HCT116 (cell line): ENCODE measurements around the gene ZDHHC14. TPM values are rescaled to one million over a fixed set of nuclear protein-coding genes. Genes with fewer than 3 reads are reported as not detected.

Source experiments
- ATAC-seq: fragments of 200-7000 bp; cut with Tn5 transposase; 2 replicates; pipeline ENCODE4 v1.9.1; 2020; ENCODE audit warnings: mild to moderate bottlenecking, moderate library complexity
- BruUV-seq: library from RNA; stranded (reverse); fragments of 400-500 nt; replicated peaks from 2 replicates; lab custom pipeline; 2021; lab: Mats Ljungman, UMichigan
- CTCF ChIA-PET: fragments of 300-600 bp; sonication (Branson Sonifier 250); formaldehyde crosslinking; loops from one replicate; lab custom pipeline; 2021; ENCODE audit warnings: antibody characterized with exemption; lab: Charles Lee
- POLR2A ChIA-PET: fragments of 300-600, 350-600 bp; sonication (Branson Sonifier 250); formaldehyde crosslinking; loops from one replicate; lab custom pipeline; 2021; ENCODE audit warnings: antibody characterized with exemption; lab: Charles Lee
- RAD21 ChIA-PET, 2 experiments: fragments of 300-600 bp; sonication (Branson Sonifier 250); formaldehyde crosslinking; loops; one replicate each; lab custom pipeline; 2023; ENCODE audit warnings: low total read pairs in 2 of 2; ENCODE audit not compliant: uncharacterized antibody in 2 of 2, unreplicated experiment in 2 of 2, low non-redundant PET in 1 of 2; lab: Charles Lee
- DNase-seq: peaks from one replicate; pipeline ENCODE4 v3.0.0-alpha.2; 2010; ENCODE audit warnings: low read depth, low spot score
- H2AFZ ChIP-seq: fragments of 200-600 bp; shearing (Covaris generic), sonication (generic); 2 replicates; pipeline ENCODE4 v1.6.1; 2017; ENCODE audit warnings: low read depth, mixed run types, mixed read lengths, antibody characterized with exemption, low read length; ENCODE audit not compliant: poor library complexity, severe bottlenecking
- H3K27ac ChIP-seq: 2 replicates; pipeline ENCODE4 v1.5.1; 2012; ENCODE audit warnings: low read depth, low read length
- H3K27me3 ChIP-seq: fragments of 200-600 bp; sonication (generic); 2 replicates; pipeline ENCODE4 v1.6.1; 2016; ENCODE audit warnings: mixed run types, low read length, mixed read lengths; ENCODE audit not compliant: insufficient read depth
- H3K36me3 ChIP-seq, 2 experiments: fragments of 200-500 bp in 1 of 2; fragments of 200-600 bp in 1 of 2; sonication (Bioruptor generic) in 1 of 2; sonication (generic) in 1 of 2; 2 replicates each; pipeline versions ENCODE4 v1.5.1 to v1.6.1; 2014 to 2016; ENCODE audit warnings: low read length in 2 of 2, inconsistent platforms in 1 of 2, mixed read lengths in 1 of 2, mixed run types in 1 of 2; ENCODE audit not compliant: insufficient read depth in 2 of 2, control insufficient read depth in 1 of 2
- H3K4me1 ChIP-seq, 2 experiments: fragments of 200-600 bp in 1 of 2; sonication (generic) in 1 of 2; 2 replicates each; pipeline versions ENCODE4 v1.5.1 to v1.6.1; 2012 to 2017; ENCODE audit warnings: low read length in 2 of 2, inconsistent platforms in 1 of 2, mild to moderate bottlenecking in 1 of 2, mixed read lengths in 1 of 2, mixed run types in 1 of 2, moderate library complexity in 1 of 2; ENCODE audit not compliant: insufficient read depth in 2 of 2, control insufficient read depth in 1 of 2
- H3K4me2 ChIP-seq: fragments of 200-600 bp; sonication (generic); 2 replicates; pipeline ENCODE4 v1.6.1; 2017; ENCODE audit warnings: mixed run types, low read length, mixed read lengths
- H3K4me3 ChIP-seq, 2 experiments: fragments of 200-600 bp in 1 of 2; sonication (generic) in 1 of 2; replicated peaks in 1 of 2; 2 replicates each; pipeline ENCODE4 v1.5.1; 2011 to 2016; ENCODE audit warnings: low read length in 2 of 2, control low read depth in 1 of 2, low read depth in 1 of 2, mild to moderate bottlenecking in 1 of 2, mixed read lengths in 1 of 2, mixed run types in 1 of 2
- H3K79me2 ChIP-seq: fragments of 200-600 bp; sonication (generic); 2 replicates; pipeline ENCODE4 v1.6.1; 2017; ENCODE audit warnings: mild to moderate bottlenecking, mixed run types, low read length, moderate library complexity, mixed read lengths; ENCODE audit not compliant: insufficient read depth
- H3K9ac ChIP-seq: fragments of 200-600 bp; sonication (generic); 2 replicates; pipeline ENCODE4 v1.6.1; 2016; ENCODE audit warnings: low read length, mixed read lengths
- H3K9me2 ChIP-seq: fragments of 200-600 bp; sonication (generic), shearing (Covaris generic); 2 replicates; pipeline ENCODE4 v1.6.1; 2017; ENCODE audit warnings: mixed run types, mild to moderate bottlenecking, moderate library complexity; ENCODE audit not compliant: insufficient read depth
- H3K9me3 ChIP-seq, 2 experiments: fragments of 200-500 bp in 1 of 2; fragments of 200-600 bp in 1 of 2; sonication (Bioruptor generic) in 1 of 2; sonication (generic) in 1 of 2; 2 replicates each; pipeline ENCODE4 v1.6.1; 2014 to 2017; ENCODE audit warnings: low read length in 2 of 2, mixed read lengths in 2 of 2, inconsistent platforms in 1 of 2, low read depth in 1 of 2, mild to moderate bottlenecking in 1 of 2, mixed run types in 1 of 2, moderate library complexity in 1 of 2; ENCODE audit not compliant: control insufficient read depth in 1 of 2, insufficient read depth in 1 of 2
- H4K20me1 ChIP-seq: fragments of 200-600 bp; sonication (generic), shearing (Covaris generic); 2 replicates; pipeline ENCODE4 v1.6.1; 2017; ENCODE audit warnings: mixed run types, mild to moderate bottlenecking, moderate library complexity; ENCODE audit not compliant: insufficient read depth
- CBX3 ChIP-seq: IDR thresholded peaks from 2 replicates; pipeline ENCODE4 v1.6.1; 2012; ENCODE audit warnings: low read depth
- CEBPB ChIP-seq: IDR thresholded peaks from 2 replicates; pipeline ENCODE4 v1.6.1; 2012; ENCODE audit warnings: low read depth
- EGR1 ChIP-seq: IDR thresholded peaks from 2 replicates; pipeline ENCODE4 v1.6.1; 2012; ENCODE audit warnings: low read depth
- ELF1 ChIP-seq: IDR thresholded peaks from 2 replicates; pipeline ENCODE4 v1.6.1; 2012; ENCODE audit warnings: low read depth, borderline replicate concordance
- POLR2A ChIP-seq: IDR thresholded peaks from 2 replicates; pipeline ENCODE4 v1.7.0; 2011; ENCODE audit warnings: borderline replicate concordance; ENCODE audit not compliant: insufficient read depth, insufficient read length; ENCODE audit errors: extremely low read depth
- POLR2AphosphoS5 ChIP-seq: IDR thresholded peaks from 2 replicates; pipeline ENCODE4 v1.6.1; 2011; ENCODE audit warnings: mild to moderate bottlenecking, low read depth, low read length, moderate library complexity
- RAD21 ChIP-seq: IDR thresholded peaks from 2 replicates; pipeline ENCODE4 v1.6.1; 2012; ENCODE audit warnings: low read depth, mild to moderate bottlenecking
- SRF ChIP-seq: IDR thresholded peaks from 2 replicates; pipeline ENCODE4 v1.6.1; 2012; ENCODE audit warnings: low read depth
- YY1 ChIP-seq: IDR thresholded peaks from 2 replicates; pipeline ENCODE4 v1.6.1; 2011; ENCODE audit warnings: low read length, low read depth, moderate library complexity, mild to moderate bottlenecking; ENCODE audit not compliant: insufficient replicate concordance; ENCODE audit errors: extremely low read depth
- ZNF274 ChIP-seq: fragments of 200-500 bp; sonication (Bioruptor generic); IDR thresholded peaks from 2 replicates; pipeline ENCODE4 v1.6.1; 2014; ENCODE audit warnings: mild to moderate bottlenecking, low read depth, low read length, inconsistent platforms
- intact Hi-C: fragments of 100-400 bp; cut with micrococcal nuclease; formaldehyde crosslinking; loops from 2 replicates; pipeline ENCODE4 v1.10.0; 2022
- total RNA-seq: library from RNA; stranded (reverse); gene quantifications from one replicate; pipeline ENCODE4 v1.2.1, GENCODE V29; 2021; ENCODE audit not compliant: unreplicated experiment
- TF ChIP-seq, protein P1 (sequence below): IDR thresholded peaks from 2 replicates; pipeline ENCODE4 v1.6.1; 2011; ENCODE audit warnings: mild to moderate bottlenecking, low read length, moderate library complexity; ENCODE audit not compliant: insufficient replicate concordance; ENCODE audit errors: extremely low read depth
- TF ChIP-seq, protein P2 (sequence below): IDR thresholded peaks from 2 replicates; pipeline ENCODE4 v1.6.1; 2012

The ZDHHC14 gene
- total RNA-seq, 1 experiment from 2014 or later: 5.3 TPM

DNA sequence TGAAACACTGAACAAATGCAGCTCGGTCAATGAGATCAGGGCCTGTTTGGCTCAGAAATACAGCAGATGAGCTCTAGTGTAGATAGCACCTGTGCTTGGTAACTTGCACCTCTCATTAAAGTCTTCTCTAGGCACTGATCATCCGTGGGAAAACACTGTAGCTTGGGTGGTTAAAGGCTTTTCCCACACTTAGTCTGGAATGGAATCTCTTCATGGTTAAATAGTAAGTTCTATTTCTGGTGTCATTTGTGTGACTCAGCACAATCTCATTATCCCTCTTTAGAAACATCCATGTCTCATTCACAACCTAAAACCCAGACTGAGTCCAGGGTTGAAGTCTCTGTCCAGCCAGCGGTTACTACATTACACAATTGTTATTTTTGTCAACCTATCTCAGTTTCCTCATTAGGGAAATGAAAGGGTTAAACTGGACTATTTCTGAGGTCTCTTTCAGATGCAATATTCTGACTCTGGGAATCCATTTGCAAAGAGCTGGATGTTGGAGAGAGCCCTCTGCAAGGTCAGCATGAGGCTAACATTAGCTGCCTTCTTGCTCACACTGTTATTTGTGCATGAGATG, 125.0 kb downstream of the ZDHHC14 start:
- no peaks in the 10 kb centered on the region for H4K20me1 ChIP-seq
- intact Hi-C loops: no loop called here
- ChIA-PET CTCF (no interaction called here), POLR2A (no interaction called here), RAD21 (no interaction called here)
- peaks cover 0 to 10% of the 10 kb centered on the region in 2 experiments; a peak in 2 of 4 replicates for H3K9me3 ChIP-seq
- no peak for DNase-seq
- H3K36me3 ChIP-seq: no peaks in the 10 kb centered on the region
- ATAC-seq: no peak
- no peaks in the 10 kb centered on the region for H3K27me3 ChIP-seq
- no peak overlapping the region for H3K4me2 ChIP-seq
- TF ChIP-seq CBX3: no peak
- no peak for TF ChIP-seq ZNF274
- no peak for TF ChIP-seq POLR2AphosphoS5
- no peak for TF ChIP-seq EGR1
- TF ChIP-seq RAD21: no peak
- TF ChIP-seq ELF1: no peak
- no peak for TF ChIP-seq SRF
- TF ChIP-seq, protein P1, sequence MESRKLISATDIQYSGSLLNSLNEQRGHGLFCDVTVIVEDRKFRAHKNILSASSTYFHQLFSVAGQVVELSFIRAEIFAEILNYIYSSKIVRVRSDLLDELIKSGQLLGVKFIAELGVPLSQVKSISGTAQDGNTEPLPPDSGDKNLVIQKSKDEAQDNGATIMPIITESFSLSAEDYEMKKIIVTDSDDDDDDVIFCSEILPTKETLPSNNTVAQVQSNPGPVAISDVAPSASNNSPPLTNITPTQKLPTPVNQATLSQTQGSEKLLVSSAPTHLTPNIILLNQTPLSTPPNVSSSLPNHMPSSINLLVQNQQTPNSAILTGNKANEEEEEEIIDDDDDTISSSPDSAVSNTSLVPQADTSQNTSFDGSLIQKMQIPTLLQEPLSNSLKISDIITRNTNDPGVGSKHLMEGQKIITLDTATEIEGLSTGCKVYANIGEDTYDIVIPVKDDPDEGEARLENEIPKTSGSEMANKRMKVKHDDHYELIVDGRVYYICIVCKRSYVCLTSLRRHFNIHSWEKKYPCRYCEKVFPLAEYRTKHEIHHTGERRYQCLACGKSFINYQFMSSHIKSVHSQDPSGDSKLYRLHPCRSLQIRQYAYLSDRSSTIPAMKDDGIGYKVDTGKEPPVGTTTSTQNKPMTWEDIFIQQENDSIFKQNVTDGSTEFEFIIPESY: no peak
- no peak for TF ChIP-seq POLR2A
- TF ChIP-seq YY1: no peak
- no peak for TF ChIP-seq CEBPB
- TF ChIP-seq, protein P2, sequence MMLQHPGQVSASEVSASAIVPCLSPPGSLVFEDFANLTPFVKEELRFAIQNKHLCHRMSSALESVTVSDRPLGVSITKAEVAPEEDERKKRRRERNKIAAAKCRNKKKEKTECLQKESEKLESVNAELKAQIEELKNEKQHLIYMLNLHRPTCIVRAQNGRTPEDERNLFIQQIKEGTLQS: no peak
- no peaks in the 10 kb centered on the region for H3K79me2 ChIP-seq
- H3K4me3 ChIP-seq: no peak overlapping the region
- H3K9ac ChIP-seq: no peak overlapping the region
- BruUV-seq: no TSS peak
- no peaks in the 10 kb centered on the region for H3K4me1 ChIP-seq
- no peak overlapping the region for H2AFZ ChIP-seq
- no peaks in the 10 kb centered on the region for H3K9me2 ChIP-seq
- H3K27ac ChIP-seq: no peak overlapping the region
